Kidney tubule cell (primary cell): ENCODE results near the gene CDKL4.
"Not testable (repeated sequence)": the region's sequence is repeated elsewhere in the genome, so short reads cannot be mapped to it uniquely, and the experiment has no call there.

Experiments used
- DNase-seq: peaks from one replicate; pipeline ENCODE4 v3.0.0-alpha.2; 2018; ENCODE audit warnings: low spot score

The CDKL4 gene

DNA sequence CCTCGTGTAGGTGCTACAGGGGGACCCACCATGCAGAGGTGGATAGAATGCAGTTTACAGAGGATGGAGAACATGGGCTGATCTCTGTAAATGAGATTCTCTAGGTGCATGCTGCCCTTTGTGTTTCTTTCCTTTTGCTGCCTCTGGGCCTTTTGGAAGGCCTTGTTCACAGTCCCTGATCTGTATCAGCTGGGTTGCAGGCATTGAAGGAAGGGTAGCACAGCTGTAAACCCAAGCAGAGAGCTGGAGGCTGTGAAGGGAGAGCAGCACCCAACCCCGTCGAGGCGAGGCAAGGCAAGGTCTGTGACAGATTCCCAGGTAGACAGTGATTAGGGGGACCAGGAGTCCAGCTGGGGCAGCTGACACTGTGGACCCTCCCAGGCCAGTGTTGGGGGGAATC is 66.8 kb downstream of the CDKL4 start:
- no peak for DNase-seq

DNA sequence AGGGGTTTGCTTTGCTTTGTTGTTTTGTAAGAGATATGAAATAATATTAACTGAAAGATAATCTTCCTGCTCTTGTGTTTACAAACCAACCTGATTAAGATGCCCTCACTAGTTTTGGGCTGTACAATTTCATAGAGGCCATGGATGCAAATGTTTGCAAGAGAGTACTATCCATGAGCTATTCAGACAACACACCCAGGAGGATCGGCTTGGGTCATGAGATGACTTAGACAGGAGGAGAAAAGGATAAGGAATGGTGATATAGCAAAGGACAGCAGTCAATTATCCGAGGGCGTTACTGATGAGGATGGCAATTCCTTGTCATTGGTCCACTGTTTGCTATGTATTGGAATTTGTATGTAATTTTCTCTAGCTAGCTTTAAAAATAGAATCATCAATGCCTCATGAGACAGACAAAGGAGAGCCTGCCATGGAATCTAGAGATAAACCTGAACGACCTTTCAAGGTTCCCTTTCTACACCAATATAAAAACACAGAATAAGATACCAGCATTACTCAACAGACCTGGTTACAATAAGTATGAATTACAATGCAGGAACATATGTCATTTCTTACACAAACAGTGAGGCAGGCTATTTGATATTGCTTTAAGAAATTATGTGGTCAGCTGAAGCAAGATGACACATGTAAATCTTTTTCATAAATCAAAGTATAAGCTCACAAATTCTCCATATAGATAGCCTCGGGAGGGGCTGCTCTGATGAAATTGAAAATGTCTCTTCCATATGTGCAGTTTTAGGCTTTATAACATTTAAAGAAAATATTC is 68.6 kb downstream of the CDKL4 start:
- no peak for DNase-seq

DNA sequence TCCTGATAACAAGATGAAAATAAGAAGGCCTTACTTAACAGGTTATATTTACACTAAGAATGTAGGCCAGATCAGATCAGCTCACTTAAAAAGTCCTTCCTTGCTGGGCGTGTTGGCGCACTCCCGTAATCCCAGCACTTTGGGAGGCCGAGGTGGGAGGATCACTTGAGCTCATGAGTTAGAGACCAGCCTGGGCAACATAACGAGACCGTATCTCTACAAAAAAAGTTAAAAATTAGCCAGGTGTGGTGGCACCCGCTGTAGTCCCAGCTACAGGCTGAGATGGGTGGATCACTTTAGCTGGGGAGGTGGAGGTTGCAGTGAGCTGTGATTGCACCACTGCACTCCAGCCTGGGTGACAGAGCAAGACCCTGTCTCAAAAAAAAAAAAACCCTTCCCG is 69.7 kb downstream of the CDKL4 start:
- no peak for DNase-seq

DNA sequence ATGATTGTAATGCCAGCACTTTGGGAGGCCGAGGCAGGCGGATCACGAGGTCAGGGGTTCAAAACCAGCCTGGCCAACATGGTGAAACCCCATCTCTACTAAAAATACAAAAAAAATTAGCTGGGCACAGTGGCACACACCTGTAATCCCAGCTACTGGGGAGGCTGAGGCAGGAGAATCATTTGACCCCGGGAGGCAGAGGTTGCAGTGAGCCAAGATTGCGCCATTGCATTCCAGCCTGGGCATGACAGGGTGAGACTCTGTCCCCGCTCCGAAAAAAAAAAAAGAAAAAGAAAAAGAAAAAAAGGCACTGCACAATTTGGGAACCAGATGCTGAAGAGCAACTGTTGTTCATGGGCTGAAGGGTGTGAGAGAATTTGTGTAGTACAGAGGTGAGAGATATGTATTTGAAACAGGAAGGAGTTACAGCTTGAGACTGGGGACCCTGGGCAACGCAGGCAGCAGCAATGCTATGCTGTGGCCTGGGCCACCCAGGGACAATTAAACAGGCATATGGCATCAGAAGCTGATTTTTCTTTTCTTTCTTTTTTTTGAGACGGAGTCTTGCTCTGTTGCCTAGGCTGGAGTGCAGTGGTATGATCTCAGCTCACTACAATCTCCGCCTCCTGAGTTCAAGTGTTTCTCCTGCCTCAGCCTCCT is 71.6 kb downstream of the CDKL4 start:
- not testable (repeated sequence) for DNase-seq

DNA sequence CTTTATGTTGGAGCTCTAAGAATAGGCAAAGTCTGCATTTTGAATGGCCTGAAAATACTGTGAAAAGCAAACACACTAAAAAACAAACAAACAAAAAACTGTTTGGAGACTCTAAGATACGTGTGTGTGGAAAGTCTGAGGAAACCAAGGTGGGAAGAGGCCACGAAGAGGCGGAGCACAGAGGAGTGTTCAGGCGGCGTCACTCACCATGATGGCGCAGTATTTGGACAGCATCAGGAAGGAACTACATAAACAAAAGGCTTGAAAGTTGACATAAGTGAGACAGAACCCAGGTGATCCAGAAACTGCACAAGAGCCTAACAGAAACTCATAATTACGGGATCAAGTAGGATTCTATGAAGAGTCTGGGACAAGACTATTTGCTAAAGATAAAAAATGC is 72.1 kb downstream of the CDKL4 start:
- DNase-seq = no peak

DNA sequence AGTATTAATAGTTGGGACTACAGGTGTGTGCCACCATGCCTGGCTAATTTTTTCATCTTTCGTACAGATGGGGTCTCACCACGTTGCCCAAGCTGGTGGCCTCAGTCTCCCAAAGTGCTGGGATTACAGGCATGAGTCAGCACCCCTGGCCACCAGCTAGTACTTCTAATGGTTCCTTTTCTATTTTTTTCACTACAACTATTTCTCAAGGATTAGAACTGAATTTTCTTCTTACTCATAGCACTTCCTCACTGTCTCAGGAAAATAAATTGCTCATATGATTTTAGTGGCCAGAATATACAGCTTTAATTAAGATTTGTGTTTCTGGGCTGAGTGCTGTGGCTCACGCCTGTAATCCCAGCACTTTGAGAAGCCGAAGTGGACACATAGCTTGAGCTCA is 79.7 kb downstream of the CDKL4 start:
- no peak for DNase-seq

DNA sequence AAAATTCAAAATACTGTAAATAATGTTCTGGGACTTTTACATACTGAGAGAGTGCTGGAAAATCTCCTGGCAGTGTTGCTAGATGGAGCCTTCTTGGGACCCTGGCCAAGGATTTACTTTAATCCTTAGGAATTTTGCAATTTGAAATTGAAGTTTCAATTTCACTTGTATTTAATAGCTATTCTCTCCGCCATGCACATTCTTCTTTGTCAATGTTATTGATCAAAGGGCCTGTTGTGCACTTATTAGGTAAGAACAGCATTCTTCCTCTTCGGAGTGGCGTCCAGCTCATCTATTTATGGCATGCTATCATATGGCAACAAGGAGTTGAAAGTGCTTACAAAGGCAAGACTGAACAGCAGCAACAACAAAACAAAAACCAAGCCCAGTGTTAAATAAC is 82.8 kb downstream of the CDKL4 start:
- no peak for DNase-seq

DNA sequence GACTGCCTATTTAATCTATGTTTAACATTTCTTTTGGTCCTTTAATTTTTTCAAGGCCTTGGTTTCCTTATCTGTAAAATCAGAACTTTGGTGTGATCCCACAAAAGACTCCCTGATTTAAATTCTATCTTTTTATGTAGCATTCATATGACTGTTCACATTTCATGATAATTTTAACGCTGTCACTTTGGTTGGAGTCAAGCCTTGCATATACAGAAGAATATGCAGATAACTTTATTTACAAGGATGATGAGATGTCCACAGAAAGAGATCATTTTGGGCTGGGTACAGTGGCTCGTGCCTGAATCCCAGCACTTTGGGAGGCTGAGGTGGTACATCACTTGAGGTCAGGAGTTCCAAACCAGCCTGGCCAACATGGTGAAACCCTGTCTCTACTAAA is 84.5 kb downstream of the CDKL4 start:
- DNase-seq = no peak

DNA sequence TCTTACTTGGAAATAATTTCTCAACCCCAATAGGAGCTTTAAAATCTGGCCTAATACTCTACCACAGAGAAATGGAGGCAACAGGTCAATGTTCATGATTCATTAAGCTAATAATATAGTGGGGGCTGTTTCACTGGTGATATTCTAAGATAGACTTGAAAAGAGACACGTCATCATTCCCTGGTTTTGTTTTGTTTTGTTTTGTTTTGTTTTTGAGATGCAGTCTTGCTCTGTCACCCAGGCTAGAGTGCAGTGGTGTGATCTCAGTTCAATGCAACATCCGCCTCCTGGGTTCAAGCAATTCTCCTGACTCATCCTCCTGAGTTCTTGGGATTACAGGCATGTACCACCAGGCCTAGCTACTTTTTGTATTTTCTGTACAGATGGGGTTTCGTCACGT is 85.4 kb downstream of the CDKL4 start:
- DNase-seq = no peak

DNA sequence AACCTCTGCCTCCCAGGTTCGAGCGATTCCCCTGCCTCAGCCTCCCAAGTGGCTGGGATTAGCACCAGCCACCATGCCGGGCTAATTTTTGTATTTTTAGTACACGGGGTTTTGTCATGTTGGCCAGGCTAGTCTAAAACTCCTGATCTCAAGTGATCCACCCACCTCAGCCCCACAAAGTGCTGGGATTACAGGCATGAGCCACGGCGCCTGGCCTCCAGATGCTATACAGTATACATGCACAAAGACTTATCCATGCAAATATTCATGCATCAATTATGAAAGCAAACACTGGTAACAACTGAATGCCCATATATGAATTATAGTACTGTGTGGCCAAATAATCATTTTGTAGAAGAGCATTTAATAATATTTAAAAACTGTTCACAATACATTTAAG is 86.9 kb downstream of the CDKL4 start:
- DNase-seq = no peak

DNA sequence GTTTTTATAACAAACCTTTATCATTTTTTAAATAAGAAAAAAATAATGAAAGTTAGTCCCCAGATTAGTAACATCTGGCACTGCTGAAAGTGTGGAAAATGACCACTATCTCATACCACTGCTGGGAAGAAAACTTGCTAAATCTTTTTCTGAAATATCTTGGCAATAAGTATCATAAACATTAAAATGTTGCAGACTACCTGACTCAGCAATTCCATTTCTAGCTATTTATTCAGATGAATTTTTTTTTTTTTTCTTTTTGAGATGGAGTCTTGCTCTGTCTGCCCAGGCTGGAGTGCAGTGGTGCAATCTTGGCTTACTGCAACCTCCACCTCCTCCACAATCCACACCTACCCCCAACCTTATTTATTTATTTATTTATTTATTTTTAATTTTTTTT is 87.7 kb downstream of the CDKL4 start:
- no peak for DNase-seq

DNA sequence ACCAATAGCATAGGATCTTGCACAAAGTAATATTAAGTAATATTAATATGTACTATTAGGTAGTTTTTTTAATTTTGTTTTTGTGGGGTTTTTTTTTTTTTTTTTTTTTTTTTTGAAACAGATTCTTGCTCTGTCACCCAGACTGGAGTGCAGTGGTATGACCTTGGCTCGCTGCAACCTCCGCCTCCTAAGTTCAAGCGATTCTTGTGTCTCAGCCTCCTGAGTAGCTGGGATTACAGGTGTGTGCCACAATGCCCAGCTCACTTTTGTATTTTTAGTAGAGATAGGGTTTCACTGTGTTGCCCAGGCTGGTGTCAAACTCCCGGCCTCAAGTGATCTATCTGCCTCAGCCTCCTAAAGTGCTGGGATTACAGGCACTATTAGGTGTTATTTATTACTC is 88.2 kb downstream of the CDKL4 start:
- not testable (repeated sequence) for DNase-seq

DNA sequence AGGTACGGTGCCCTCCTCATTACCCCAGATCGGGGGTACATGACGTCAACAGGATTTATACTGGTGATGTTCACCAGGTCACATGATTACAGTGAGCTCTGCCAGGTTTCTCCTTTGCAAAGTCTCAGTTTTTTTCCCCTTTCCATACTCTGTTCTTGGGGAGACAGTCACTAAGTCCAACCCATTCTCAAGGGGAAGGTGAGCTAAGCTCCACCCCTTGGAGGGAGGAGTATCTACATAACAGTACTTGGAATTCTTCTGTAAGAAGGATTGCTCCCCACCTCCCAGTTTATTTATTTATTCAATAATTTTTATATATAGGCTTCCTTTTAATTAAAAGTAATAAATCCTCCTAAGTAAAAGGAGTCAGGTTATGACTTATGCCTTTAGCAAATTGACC is 88.8 kb downstream of the CDKL4 start:
- no peak for DNase-seq

DNA sequence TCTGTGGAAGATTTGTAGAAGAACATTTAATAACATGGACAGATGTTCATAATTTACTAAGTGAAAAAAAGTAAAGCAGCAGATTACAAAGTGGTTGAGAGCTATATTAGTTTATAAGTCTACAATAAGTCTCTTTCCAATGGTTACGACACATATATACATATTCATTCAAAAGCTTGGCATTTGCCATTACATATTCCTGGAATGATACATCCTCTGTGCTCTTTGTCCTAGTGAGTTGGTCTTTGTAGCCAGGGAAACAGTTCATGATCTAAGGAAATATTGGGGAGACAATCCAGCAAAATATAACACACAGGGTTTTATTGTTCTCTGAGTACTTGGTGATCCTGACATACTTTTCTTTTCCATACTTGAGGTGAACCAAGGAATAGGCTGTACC is 90.5 kb downstream of the CDKL4 start:
- DNase-seq = no peak

DNA sequence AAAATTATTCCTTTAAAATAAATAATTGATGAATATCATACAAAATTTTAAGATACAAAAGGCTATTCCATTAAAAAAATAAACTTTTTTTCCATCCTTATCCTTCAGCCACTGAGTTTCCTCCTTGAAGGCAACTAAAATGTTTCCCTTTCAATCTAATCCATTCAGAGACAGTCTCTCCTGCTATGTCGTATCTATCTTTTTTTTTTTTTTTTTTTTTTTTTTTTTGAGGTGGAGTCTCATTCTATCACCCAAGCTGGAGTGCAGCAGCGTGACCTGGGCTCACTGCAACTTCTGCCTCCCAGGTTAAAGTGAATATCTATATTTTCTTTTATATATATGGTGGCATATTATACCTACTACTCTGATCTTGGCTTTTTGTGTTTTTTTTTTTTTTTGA is 91.3 kb downstream of the CDKL4 start:
- DNase-seq = no peak

DNA sequence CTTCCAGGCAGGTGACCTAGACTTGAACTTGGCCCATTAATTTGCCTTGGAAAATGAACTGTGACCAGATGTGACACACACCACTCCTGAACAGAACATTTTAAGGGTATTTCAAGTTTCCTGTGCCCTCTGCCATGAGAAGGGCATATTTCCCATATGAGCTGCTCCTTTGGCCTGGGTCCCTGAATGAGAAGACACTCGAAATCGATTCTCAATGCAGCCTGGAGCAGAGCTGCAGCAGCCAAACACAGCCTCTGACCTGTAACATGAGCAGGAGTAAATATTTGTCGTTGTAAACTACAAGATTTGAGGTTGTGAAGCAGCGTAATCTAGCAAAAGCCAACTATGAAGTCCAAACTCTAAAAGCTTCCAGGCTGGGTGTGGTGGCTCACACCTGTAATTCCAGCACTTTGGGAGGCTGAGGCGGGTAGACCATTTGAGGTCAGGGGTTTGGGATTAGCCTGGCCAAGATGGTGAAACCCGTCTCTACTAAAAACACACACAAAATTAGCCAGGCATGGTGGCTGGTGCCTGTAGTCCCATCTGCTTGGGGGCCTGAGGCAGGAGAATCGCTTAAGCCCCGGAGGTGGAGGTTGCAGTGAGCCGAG is 92.8 kb downstream of the CDKL4 start:
- DNase-seq = no peak

DNA sequence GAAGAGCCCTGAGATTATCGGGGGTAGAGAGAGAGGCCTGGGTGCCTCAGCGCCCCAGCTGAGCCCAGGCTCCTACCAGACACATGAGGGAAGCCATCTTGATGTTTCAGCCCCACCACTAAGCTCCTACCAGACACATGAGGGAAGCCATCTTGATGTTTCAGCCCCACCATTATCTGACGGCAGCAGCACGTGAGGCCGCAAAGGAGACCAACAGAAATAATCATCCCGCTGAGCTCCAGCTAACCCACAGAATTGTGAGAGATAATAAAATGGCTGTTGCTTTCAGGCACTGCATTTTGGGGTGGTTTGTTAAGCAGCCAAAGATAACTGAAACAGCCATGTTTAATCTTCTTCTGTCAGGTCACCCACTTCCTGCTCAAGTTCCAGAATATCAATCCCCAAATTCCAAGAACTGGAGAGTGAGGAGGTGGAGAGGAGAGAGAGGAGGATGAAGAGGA is 93.6 kb downstream of the CDKL4 start:
- no peak for DNase-seq

DNA sequence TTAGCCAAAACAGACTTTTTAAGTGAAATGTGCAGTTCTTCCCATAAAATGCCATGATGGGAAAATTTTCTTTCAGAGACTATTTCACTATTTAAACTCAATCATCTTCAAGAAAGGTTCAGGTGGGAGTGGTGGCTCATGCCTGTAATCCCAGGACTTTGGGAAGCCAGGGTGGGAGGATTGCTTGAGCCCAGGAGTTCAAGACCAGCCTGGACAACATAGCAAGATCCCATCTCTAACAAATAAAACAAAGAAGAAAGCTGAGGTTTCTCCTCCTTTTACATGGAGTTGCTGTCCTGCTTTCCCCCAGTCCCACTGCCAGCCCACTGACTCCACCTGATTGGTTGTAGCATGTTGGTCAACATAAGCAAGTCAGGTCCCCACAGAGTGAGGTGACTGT is 97.1 kb downstream of the CDKL4 start:
- no peak for DNase-seq

DNA sequence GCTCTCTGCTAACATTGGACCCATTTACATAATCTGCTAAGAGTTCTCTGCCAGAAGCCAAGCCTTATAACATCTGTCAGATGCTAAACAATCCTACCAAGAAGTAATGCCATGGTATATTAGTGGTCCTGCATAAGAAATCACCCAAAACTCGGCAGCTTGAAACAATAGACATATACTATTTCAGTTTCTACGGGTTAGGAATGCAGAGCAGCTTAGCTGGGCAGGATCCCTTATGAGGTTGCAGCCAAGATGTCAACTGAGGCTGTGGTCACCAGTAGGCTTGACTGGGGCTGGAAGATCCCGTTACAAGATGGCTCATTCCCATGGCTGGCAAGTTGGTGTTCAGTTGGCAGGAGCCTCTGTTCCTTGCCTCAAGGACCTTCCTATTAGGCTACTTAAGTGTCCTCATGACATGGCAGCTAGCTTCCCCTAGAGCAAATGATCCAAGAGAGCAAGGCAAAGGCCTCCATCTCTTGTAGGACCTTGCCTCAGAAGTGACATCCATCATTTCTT is 97.8 kb downstream of the CDKL4 start:
- DNase-seq = no peak

DNA sequence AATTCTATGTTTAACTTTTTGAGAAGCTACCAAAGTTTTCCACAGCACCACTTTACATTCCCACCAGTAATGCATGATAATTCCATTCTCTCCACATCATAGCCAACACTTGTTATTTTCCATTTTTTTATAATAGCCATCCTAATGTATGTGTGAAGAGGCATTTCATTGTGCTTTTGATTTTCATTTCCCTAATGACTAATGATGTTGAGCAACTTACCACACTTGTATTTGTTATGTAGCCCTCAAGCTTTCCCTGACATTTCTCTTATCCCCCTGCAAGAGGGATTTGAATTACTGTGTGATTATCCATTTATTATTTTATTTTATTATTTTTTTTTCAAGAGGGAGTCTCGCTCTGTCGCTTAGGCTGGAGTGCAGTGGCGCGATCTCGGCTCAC is 99.4 kb downstream of the CDKL4 start:
- no peak for DNase-seq

DNA sequence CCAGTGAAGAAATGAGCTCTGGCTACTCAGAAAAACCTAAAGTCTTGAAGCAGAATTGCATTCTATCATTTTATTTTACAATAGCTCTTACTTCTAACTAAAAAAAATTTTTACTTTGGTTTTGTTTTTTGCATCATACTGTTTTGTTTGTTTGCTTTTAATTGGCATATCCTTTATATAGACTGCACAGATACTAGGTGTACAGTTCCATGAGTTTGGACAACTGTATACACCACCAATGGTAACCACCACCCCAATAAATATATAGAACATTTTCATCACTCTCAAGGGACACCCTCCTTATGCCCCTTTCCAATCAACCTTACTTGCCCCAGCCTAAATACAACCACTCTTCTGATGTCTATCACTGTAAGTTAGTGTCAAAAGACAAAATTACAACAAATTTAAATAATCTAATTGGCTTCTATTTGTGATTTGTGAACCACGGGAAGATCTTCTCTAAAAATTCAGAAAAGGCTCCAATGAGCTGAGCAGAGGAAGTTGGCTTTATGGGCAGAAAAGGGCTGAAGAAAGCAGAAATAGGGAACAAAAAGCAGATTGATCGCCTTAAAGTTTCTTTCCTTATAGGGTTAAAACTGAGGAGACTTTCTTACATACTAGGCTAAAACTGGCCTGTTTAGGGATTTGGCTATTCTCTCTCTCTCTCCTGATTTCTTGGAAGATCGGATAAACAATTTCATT is 100.7 kb downstream of the CDKL4 start:
- DNase-seq = no peak
